Upper lobe of left lung (tissue), 6 donors: ENCODE results near the gene TM2D3. TPM values are rescaled to one million over a fixed set of nuclear protein-coding genes. Genes with fewer than 3 reads are reported as not detected.

Source experiments
- ATAC-seq, 2 donors: fragments of 200-7000 bp; cut with Tn5 transposase; one replicate each; pipeline ENCODE4 v1.9.1; 2022; ENCODE audit warnings: mild to moderate bottlenecking in 2 of 2, moderate library complexity in 2 of 2; ENCODE audit not compliant: low FRiP score in 2 of 2
- DNase-seq, 2 donors: peaks; one replicate each; pipeline ENCODE4 v3.0.0-alpha.2; 2019 to 2020
- H3K27ac ChIP-seq, 4 donors: fragments of 200-600 bp; sonication (generic); one replicate each; pipeline ENCODE4 v1.5.1; 2016 to 2019
- H3K27me3 ChIP-seq, 4 donors: fragments of 200-600 bp; sonication (generic); one replicate each; pipeline ENCODE4 v1.5.1; 2017 to 2019
- H3K36me3 ChIP-seq, 4 donors: fragments of 200-600 bp; sonication (generic); one replicate each; pipeline ENCODE4 v1.5.1; 2016 to 2019
- H3K4me1 ChIP-seq, 4 donors: fragments of 200-600 bp; sonication (generic); one replicate each; pipeline ENCODE4 v1.5.1; 2018 to 2019
- H3K4me3 ChIP-seq, 4 donors: fragments of 200-600 bp; sonication (generic); one replicate each; pipeline ENCODE4 v1.5.1; 2017 to 2019; ENCODE audit warnings: mild to moderate bottlenecking in 2 of 4, moderate library complexity in 1 of 4
- H3K9me3 ChIP-seq, 4 donors: fragments of 200-600 bp; sonication (generic); one replicate each; pipeline ENCODE4 v1.5.1; 2018 to 2019
- EP300 ChIP-seq, 4 donors: sonication (generic); formaldehyde crosslinking; IDR thresholded peaks; one replicate each; pipeline ENCODE4 v1.5.1; 2017; ENCODE audit warnings: antibody characterized with exemption in 4 of 4, control low read depth in 2 of 4
- POLR2A ChIP-seq, 4 donors: fragments of 450-650 bp; IDR thresholded peaks; one replicate each; pipeline ENCODE4 v1.5.1; 2016 to 2017; ENCODE audit warnings: antibody characterized with exemption in 4 of 4, mild to moderate bottlenecking in 2 of 4
- POLR2AphosphoS5 ChIP-seq, 2 donors: sonication (generic); formaldehyde crosslinking; IDR thresholded peaks; one replicate each; pipeline ENCODE4 v1.5.1; 2017; ENCODE audit warnings: antibody characterized with exemption in 2 of 2
- WGBS, 2 donors: methylation state at CpG; one replicate each; pipeline ENCODE4 v1.1.5; 2017 to 2018; 5-methylcytosine and 5-hydroxymethylcytosine counted together
- total RNA-seq, 6 donors: library from RNA; depleted of rRNA in 4 of 6; stranded (reverse); fragments of >200 nt in 4 of 6; gene quantifications; one replicate each; pipeline versions ENCODE4 v1.1.0 to v1.2.1, GENCODE V29; 2016 to 2021
- TF ChIP-seq, protein P1 (sequence below), 6 experiments: fragments of 450-650 bp in 4 of 6; fragments of 200-600 bp in 2 of 6; sonication (generic) in 2 of 6; IDR thresholded peaks; one replicate each; pipeline ENCODE4 v1.5.1; 2016 to 2019; ENCODE audit warnings: antibody characterized with exemption in 6 of 6
- donor health status: DM: no; HTN: no; CAD: no; lungs with moderate emphysema.
- donor health status: DM: no; HTN: yes; CAD: no; lungs with severe emphysema.

Gene TM2D3
- total RNA-seq, 6 donors from 2014 or later: 14.0 to 60.2 (median 46.5) TPM

DNA sequence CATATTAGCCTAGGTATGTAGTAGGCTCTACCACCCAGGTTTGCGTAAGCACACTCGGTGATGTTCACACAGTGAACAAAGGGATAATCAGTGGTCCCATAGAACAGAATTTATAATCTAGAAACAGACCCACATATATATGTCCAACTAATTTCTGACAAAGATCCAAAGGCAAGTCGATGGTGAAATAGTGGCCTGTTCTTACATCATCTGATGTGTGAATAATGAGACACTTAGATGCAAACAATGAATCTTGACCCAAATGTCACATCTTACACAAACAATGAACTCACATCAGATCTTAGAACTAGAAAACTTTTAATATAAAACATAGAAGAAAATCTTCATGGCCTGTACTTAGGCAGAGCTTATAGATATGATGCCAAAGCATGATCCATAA lies 17.6 kb upstream of the TM2D3 start:
- 90 to 93% methylated on average over 3 of the region's 3 CpGs for WGBS, 2 donors
- no peaks in the 10 kb centered on the region for H3K27me3 ChIP-seq
- DNase-seq (no peak), ATAC-seq (no peak)
- H3K9me3 ChIP-seq: no peaks in the 10 kb centered on the region
- H3K36me3 ChIP-seq: peaks cover 0 to 61% (median 16%) of the 10 kb centered on the region in 4 donors
- TF ChIP-seq EP300 (IDR thresholded peaks at IDR 0.05) (no peak), POLR2AphosphoS5 (IDR thresholded peaks at IDR 0.05) (no peak), POLR2A (IDR thresholded peaks at IDR 0.05) (no peak)
- TF ChIP-seq, protein P1, sequence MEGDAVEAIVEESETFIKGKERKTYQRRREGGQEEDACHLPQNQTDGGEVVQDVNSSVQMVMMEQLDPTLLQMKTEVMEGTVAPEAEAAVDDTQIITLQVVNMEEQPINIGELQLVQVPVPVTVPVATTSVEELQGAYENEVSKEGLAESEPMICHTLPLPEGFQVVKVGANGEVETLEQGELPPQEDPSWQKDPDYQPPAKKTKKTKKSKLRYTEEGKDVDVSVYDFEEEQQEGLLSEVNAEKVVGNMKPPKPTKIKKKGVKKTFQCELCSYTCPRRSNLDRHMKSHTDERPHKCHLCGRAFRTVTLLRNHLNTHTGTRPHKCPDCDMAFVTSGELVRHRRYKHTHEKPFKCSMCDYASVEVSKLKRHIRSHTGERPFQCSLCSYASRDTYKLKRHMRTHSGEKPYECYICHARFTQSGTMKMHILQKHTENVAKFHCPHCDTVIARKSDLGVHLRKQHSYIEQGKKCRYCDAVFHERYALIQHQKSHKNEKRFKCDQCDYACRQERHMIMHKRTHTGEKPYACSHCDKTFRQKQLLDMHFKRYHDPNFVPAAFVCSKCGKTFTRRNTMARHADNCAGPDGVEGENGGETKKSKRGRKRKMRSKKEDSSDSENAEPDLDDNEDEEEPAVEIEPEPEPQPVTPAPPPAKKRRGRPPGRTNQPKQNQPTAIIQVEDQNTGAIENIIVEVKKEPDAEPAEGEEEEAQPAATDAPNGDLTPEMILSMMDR (IDR thresholded peaks at IDR 0.05): no peak
- H3K4me1 ChIP-seq: no peaks in the 10 kb centered on the region
- H3K27ac ChIP-seq: no peak overlapping the region
- no peak overlapping the region for H3K4me3 ChIP-seq

DNA sequence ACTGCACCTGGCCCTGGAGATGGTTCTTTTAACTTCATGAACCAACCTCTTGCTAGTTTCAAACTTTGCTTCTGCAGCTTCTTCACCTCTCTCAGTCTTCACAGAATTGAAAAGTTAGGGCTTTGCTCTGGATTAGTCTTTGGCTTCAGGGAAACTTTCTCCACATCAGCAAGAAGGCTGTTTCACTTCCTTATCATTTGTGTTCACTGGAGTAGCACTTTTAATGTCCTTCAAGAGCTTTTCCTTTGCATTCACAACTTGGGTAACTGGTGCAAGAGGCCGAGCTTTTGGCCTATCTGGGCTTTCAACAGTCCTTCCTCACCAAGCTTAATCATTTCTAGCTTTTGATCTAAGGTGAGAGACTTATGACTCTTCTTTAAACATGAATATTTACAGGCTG lies 15.7 kb upstream of the TM2D3 start:
- H3K36me3 ChIP-seq: peaks cover 0 to 42% (median 7%) of the 10 kb centered on the region in 4 donors
- no peak overlapping the region for H3K4me3 ChIP-seq
- WGBS, 2 donors: 75 to 86% methylated on average over 1 of the region's 1 CpG
- H3K9me3 ChIP-seq: no peaks in the 10 kb centered on the region
- ATAC-seq (no peak), DNase-seq (no peak)
- no peaks in the 10 kb centered on the region for H3K4me1 ChIP-seq
- no peaks in the 10 kb centered on the region for H3K27me3 ChIP-seq
- H3K27ac ChIP-seq: no peak overlapping the region
- TF ChIP-seq POLR2AphosphoS5 (IDR thresholded peaks at IDR 0.05): no peak
- no peak for TF ChIP-seq POLR2A (IDR thresholded peaks at IDR 0.05)
- TF ChIP-seq, protein P1 (IDR thresholded peaks at IDR 0.05): no peak
- no peak for TF ChIP-seq EP300 (IDR thresholded peaks at IDR 0.05)

DNA sequence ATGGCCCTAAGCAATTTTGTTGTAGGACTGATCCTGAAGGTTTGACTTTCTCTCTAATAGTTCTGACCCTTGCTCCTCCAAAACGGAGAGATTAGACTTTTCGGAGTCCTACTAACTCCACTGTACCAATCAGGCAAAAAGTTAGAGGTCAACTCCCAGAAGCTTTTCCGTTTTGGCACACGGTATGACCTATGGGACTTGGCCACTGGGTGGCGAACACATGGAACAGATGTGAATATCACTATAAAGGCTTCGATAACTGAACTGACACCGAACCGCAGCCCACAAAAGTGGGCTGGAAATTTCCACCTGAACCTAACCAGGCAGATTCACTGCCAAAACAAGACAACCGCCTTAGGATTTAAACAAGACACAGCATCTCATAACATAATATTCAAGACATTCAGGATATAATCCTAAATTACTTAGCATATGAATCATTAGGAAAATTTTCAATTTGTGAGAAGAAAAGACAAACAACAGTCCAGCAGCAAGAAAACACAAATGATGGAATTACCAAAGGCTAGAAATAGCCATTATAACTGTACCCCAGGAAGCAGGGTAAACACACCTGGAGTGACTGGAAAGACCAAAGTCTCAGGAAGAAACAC lies 12.2 kb upstream of the TM2D3 start:
- DNase-seq (no peak), ATAC-seq (no peak)
- Histone ChIP-seq H3K4me1 (no peaks in the 10 kb centered on the region), H3K9me3 (no peaks in the 10 kb centered on the region), H3K27me3 (no peaks in the 10 kb centered on the region), H3K27ac (no peak overlapping the region), H3K36me3 (peaks cover 0 to 23% (median 0%) of the 10 kb centered on the region in 4 donors), H3K4me3 (no peak overlapping the region)
- TF ChIP-seq EP300 (IDR thresholded peaks at IDR 0.05) (no peak), POLR2AphosphoS5 (IDR thresholded peaks at IDR 0.05) (no peak), POLR2A (IDR thresholded peaks at IDR 0.05) (no peak)
- TF ChIP-seq, protein P1 (IDR thresholded peaks at IDR 0.05): no peak
- WGBS, 2 donors: 81 to 86% methylated on average over 9 of the region's 9 CpGs

DNA sequence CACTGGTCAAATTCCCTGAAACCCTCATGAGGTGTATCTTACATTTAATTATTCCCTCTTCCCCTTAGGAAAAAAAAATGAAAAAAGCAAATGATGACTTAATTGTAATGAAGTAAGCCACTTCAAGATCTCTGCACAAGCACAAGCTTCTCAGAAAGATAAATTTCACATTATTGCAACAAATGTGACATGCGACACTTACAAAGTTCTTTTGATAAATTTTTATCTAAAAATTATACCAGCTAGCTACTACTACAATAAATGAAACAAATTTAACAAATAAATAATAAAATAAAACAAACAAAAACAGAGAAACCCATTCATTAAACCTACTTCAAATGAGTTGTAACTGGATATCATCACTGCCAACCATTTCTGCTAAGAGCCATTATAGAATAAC lies 10.0 kb upstream of the TM2D3 start:
- Histone ChIP-seq H3K9me3 (no peaks in the 10 kb centered on the region), H3K4me1 (peaks cover 6 to 15% (median 9%) of the 10 kb centered on the region in 4 donors), H3K4me3 (no peak overlapping the region), H3K36me3 (peaks cover 0 to 12% (median 0%) of the 10 kb centered on the region in 4 donors), H3K27me3 (no peaks in the 10 kb centered on the region), H3K27ac (no peak overlapping the region)
- no peak for TF ChIP-seq EP300 (IDR thresholded peaks at IDR 0.05)
- TF ChIP-seq, protein P1 (IDR thresholded peaks at IDR 0.05): no peak
- TF ChIP-seq POLR2AphosphoS5 (IDR thresholded peaks at IDR 0.05): no peak
- no peak for TF ChIP-seq POLR2A (IDR thresholded peaks at IDR 0.05)
- DNase-seq (no peak), ATAC-seq (no peak)
- WGBS, 2 donors: 98 to 100% methylated on average over 1 of the region's 1 CpG

DNA sequence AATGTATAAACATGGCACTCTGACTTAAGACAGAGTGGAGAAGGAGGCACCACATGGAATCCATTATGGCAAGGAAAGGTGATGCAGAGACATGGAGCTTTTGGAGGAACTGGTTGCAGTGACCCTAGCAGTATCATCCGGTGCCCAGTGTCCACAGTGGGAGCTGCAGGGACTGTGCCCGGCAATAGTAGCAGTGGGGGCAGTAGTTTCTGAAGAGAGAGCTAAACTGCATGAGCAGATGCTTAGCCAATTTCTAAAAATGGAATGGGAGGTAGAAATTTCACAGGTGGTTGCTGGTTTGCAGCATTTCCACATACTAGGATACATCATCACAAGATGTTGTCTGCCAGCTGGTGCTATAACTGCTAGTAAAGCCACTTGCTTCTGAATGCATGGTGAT lies 7.8 kb upstream of the TM2D3 start:
- no peak overlapping the region for H3K4me3 ChIP-seq
- peaks cover 0 to 16% (median 0%) of the 10 kb centered on the region in 4 donors for H3K36me3 ChIP-seq
- ATAC-seq: no peak
- TF ChIP-seq POLR2AphosphoS5 (IDR thresholded peaks at IDR 0.05) (no peak), POLR2A (IDR thresholded peaks at IDR 0.05) (no peak), EP300 (IDR thresholded peaks at IDR 0.05) (no peak)
- TF ChIP-seq, protein P1 (IDR thresholded peaks at IDR 0.05): no peak
- H3K4me1 ChIP-seq: peaks cover 6 to 18% (median 9%) of the 10 kb centered on the region in 4 donors
- no peaks in the 10 kb centered on the region for H3K9me3 ChIP-seq
- no peak overlapping the region for H3K27ac ChIP-seq
- H3K27me3 ChIP-seq: no peaks in the 10 kb centered on the region
- WGBS, 2 donors: 93 to 100% methylated on average over 2 of the region's 2 CpGs
- DNase-seq: no peak
